Keratinocyte (primary cell): ENCODE results near the gene SMC5. TPM values are rescaled to one million over a fixed set of nuclear protein-coding genes. Genes with fewer than 3 reads are reported as not detected.
"Not testable (repeated sequence)": the region's sequence is repeated elsewhere in the genome, so short reads cannot be mapped to it uniquely, and the experiment has no call there.

Source experiments
- DNase-seq: peaks from one replicate; pipeline ENCODE4 v3.0.0-alpha.2; 2011; ENCODE audit warnings: low read depth, missing footprints, low spot score
- FAIRE-seq: peaks from 2 replicates; lab custom pipeline; 2011; peaks lifted over from hg19 to GRCh38; lab: Jason Lieb, UNC
- H2AFZ ChIP-seq: 2 replicates; pipeline ENCODE4 v1.6.0; 2012; ENCODE audit warnings: low read length, control low read depth, inconsistent platforms; ENCODE audit not compliant: control insufficient read depth
- H3K27ac ChIP-seq: 2 replicates; pipeline ENCODE4 v1.5.1; 2011; ENCODE audit warnings: low read length; ENCODE audit not compliant: control insufficient read depth, insufficient read depth
- H3K27me3 ChIP-seq: 3 replicates; pipeline ENCODE4 v1.6.0; 2011; ENCODE audit warnings: low read length; ENCODE audit not compliant: control insufficient read depth, insufficient read depth; ENCODE audit errors: extremely low read depth
- H3K36me3 ChIP-seq, 2 experiments: 2 replicates in 1 of 2; 3 replicates in 1 of 2; pipeline ENCODE4 v1.5.1; 2011; ENCODE audit warnings: low read length in 2 of 2, mild to moderate bottlenecking in 1 of 2; ENCODE audit not compliant: control insufficient read depth in 2 of 2, insufficient read depth in 2 of 2; ENCODE audit errors: extremely low read depth in 1 of 2
- H3K4me1 ChIP-seq: 3 replicates; pipeline ENCODE4 v1.5.1; 2011; ENCODE audit warnings: low read length; ENCODE audit not compliant: control insufficient read depth, insufficient read depth; ENCODE audit errors: extremely low read depth
- H3K4me2 ChIP-seq: 3 replicates; pipeline ENCODE4 v1.6.0; 2011; ENCODE audit warnings: low read depth, low read length; ENCODE audit not compliant: control insufficient read depth, insufficient read depth; ENCODE audit errors: extremely low read depth
- H3K4me3 ChIP-seq, 3 experiments: fragments of 200-600 bp in 1 of 3; sonication (generic) in 1 of 3; 2 replicates in 2 of 3; 3 replicates in 1 of 3; pipeline ENCODE4 v1.5.1; 2011 to 2016; ENCODE audit warnings: low read length in 3 of 3, mild to moderate bottlenecking in 3 of 3, control low read depth in 2 of 3, inconsistent platforms in 1 of 3, low read depth in 1 of 3, mixed read lengths in 1 of 3, mixed run types in 1 of 3, moderate library complexity in 1 of 3; ENCODE audit not compliant: control insufficient read depth in 2 of 3, insufficient read depth in 2 of 3; ENCODE audit errors: extremely low read depth in 1 of 3
- H3K79me2 ChIP-seq: 2 replicates; pipeline ENCODE4 v1.6.0; 2012; ENCODE audit warnings: low read length; ENCODE audit not compliant: control insufficient read depth, insufficient read depth
- H3K9ac ChIP-seq: 3 replicates; pipeline ENCODE4 v1.6.0; 2011; ENCODE audit warnings: low read length; ENCODE audit not compliant: control insufficient read depth, insufficient read depth; ENCODE audit errors: extremely low read depth
- H3K9me1 ChIP-seq: 3 replicates; pipeline ENCODE4 v1.6.0; 2011; ENCODE audit warnings: low read length; ENCODE audit not compliant: control insufficient read depth, insufficient read depth; ENCODE audit errors: extremely low read depth
- H3K9me3 ChIP-seq: 2 replicates; pipeline ENCODE4 v1.5.1; 2012; ENCODE audit warnings: low read depth, low read length; ENCODE audit not compliant: control insufficient read depth
- H4K20me1 ChIP-seq: 3 replicates; pipeline ENCODE4 v1.6.0; 2011; ENCODE audit warnings: low read length; ENCODE audit not compliant: control insufficient read depth, insufficient read depth; ENCODE audit errors: extremely low read depth
- EZH2 ChIP-seq: IDR thresholded peaks from one replicate; pipeline ENCODE4 v1.6.1; 2012; ENCODE audit warnings: inconsistent platforms, mild to moderate bottlenecking, low read length, moderate library complexity
- dilution Hi-C: fragments of 300-500 bp; cut with MboI; formaldehyde crosslinking; loops from one replicate; pipeline ENCODE4 v1.7.0; 2020; ENCODE audit warnings: low sequenced_read_pairs; ENCODE audit not compliant: extremely low pct_ligation_motif_present
- polyA plus RNA-seq, 5 experiments: library from polyadenylated mRNA; depleted of rRNA in 3 of 5; stranded (reverse) in 3 of 5; stranded (forward) in 1 of 5; unstranded in 1 of 5; fragments of >200 nt; gene quantifications; 1 replicate in 1 of 5; 2 replicates in 3 of 5; 3 replicates in 1 of 5; pipeline versions ENCODE4 v1.2.1 to v1.2.3, GENCODE V29; 2011 to 2012; ENCODE audit warnings: missing spikeins in 2 of 5, low read depth in 1 of 5, low replicate concordance in 1 of 5
- TF ChIP-seq, protein P1 (sequence below), 3 experiments: IDR thresholded peaks in 1 of 3; conservative IDR thresholded peaks in 1 of 3; optimal IDR thresholded peaks in 1 of 3; 2 replicates in 2 of 3; 3 replicates in 1 of 3; pipeline versions ENCODE3 to v1.5.1; 2011; ENCODE audit warnings: low read length in 3 of 3, mild to moderate bottlenecking in 3 of 3, moderate library complexity in 2 of 3, control low read depth in 1 of 3, inconsistent platforms in 1 of 3; ENCODE audit not compliant: insufficient read depth in 2 of 3; ENCODE audit errors: extremely low read depth in 1 of 3

SMC5 gene
- polyA plus RNA-seq, 1 donor (not counting 4 experiments of a cell fraction or from before 2014, with no cell fraction given): 16.5 TPM

DNA sequence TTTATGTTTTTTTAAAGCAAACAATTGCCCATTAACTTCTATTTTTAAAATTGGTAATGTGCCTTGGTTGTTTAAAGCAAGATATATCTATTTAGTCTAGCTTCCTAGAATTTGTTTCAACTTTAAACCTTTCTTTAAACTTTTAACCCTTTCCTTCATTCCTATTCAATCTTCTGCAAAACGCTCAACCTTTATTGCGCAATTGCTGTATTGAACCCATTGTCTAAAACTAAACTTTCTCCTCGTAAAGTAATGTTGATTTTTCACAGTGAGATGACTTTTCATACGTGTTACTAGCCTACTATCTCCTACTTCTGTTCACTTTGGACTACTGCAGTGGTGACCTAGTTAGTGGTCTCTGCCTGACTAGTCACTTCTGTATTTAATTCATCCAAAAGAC, 63.3 kb downstream of the SMC5 start:
- H3K4me2 ChIP-seq: no peak overlapping the region
- no peak overlapping the region for H3K9ac ChIP-seq
- H3K36me3 ChIP-seq: peaks cover 5% of the 10 kb centered on the region in 2 experiments
- H3K27ac ChIP-seq: no peak overlapping the region
- H3K27me3 ChIP-seq: no peaks in the 10 kb centered on the region
- TF ChIP-seq, protein P1, sequence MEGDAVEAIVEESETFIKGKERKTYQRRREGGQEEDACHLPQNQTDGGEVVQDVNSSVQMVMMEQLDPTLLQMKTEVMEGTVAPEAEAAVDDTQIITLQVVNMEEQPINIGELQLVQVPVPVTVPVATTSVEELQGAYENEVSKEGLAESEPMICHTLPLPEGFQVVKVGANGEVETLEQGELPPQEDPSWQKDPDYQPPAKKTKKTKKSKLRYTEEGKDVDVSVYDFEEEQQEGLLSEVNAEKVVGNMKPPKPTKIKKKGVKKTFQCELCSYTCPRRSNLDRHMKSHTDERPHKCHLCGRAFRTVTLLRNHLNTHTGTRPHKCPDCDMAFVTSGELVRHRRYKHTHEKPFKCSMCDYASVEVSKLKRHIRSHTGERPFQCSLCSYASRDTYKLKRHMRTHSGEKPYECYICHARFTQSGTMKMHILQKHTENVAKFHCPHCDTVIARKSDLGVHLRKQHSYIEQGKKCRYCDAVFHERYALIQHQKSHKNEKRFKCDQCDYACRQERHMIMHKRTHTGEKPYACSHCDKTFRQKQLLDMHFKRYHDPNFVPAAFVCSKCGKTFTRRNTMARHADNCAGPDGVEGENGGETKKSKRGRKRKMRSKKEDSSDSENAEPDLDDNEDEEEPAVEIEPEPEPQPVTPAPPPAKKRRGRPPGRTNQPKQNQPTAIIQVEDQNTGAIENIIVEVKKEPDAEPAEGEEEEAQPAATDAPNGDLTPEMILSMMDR (optimal IDR thresholded peaks at IDR 0.05 in 1 of 3, IDR thresholded peaks at IDR 0.05 in 1 of 3, conservative IDR thresholded peaks at IDR 0.05 in 1 of 3; ENCODE audit: extremely low read depth in 1 of 3, insufficient read depth in 2 of 3, low read length in 3 of 3): no peak
- TF ChIP-seq EZH2: no peak
- DNase-seq (no peak), FAIRE-seq (no peak)
- no peaks in the 10 kb centered on the region for H3K9me1 ChIP-seq
- no peak overlapping the region for H3K4me3 ChIP-seq
- H2AFZ ChIP-seq: no peak overlapping the region
- no peaks in the 10 kb centered on the region for H3K79me2 ChIP-seq
- H3K4me1 ChIP-seq: no peaks in the 10 kb centered on the region
- no peaks in the 10 kb centered on the region for H3K9me3 ChIP-seq
- no peaks in the 10 kb centered on the region for H4K20me1 ChIP-seq
- dilution Hi-C loops: no loop called here

DNA sequence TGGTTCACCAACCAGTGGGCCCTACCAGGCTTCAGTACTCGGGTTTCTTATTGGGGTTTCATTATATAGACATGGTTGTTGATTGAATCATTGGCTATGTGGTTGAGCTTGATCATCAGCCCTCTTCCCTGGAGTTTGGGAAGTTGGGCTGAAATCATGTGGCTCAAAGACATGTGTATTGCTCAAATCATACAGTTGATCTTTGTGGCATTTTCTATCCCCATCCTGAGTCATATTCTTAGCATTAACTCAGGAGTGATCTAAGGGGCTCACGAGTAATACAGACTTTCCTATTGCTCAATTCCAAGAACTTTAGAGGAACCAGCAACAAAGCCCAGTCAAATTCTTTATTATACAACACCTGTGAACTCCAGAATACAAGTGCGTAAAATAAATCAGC, 66.2 kb downstream of the SMC5 start:
- Histone ChIP-seq H3K79me2 (no peaks in the 10 kb centered on the region), H3K27ac (no peak overlapping the region), H3K36me3 (peaks cover 5 to 9% of the 10 kb centered on the region in 2 experiments), H3K27me3 (no peaks in the 10 kb centered on the region), H3K9me3 (no peaks in the 10 kb centered on the region), H3K9me1 (no peaks in the 10 kb centered on the region), H4K20me1 (no peaks in the 10 kb centered on the region), H3K9ac (no peak overlapping the region), H3K4me1 (peaks cover 4% of the 10 kb centered on the region), H3K4me2 (no peak overlapping the region), H2AFZ (no peak overlapping the region), H3K4me3 (no peak overlapping the region)
- dilution Hi-C loops: no loop called here
- FAIRE-seq (peak; percentile 49), DNase-seq (peak; percentile 11)
- TF ChIP-seq EZH2: no peak
- TF ChIP-seq, protein P1 (optimal IDR thresholded peaks at IDR 0.05 in 1 of 3, IDR thresholded peaks at IDR 0.05 in 1 of 3, conservative IDR thresholded peaks at IDR 0.05 in 1 of 3; ENCODE audit: extremely low read depth in 1 of 3, insufficient read depth in 2 of 3, low read length in 3 of 3): no peak

DNA sequence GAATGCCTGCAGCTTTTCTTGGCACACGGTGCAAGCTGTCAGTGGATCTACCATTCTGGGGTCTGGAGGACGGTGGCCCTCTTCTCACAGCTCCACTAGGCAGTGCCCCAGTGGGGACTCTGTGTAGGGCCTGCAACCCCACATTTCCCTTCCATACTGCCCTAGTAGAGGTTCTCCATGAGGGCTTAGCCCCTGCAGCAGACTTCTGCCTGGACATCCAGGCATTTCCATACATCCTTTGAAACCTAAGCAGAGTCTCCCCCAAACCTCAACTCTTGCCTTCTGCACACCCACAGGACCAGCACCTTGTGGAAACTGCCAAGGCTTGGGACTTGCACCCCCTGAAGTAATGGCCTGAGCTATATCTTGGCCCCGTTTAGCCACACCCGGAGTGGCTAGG, 69.8 kb downstream of the SMC5 start:
- H3K4me3 ChIP-seq, H3K9me1 ChIP-seq, H3K9me3 ChIP-seq, H3K36me3 ChIP-seq, H2AFZ ChIP-seq, H4K20me1 ChIP-seq, dilution Hi-C loops, H3K27ac ChIP-seq, FAIRE-seq, H3K4me2 ChIP-seq, H3K27me3 ChIP-seq, H3K4me1 ChIP-seq, DNase-seq, H3K79me2 ChIP-seq, H3K9ac ChIP-seq: not testable (repeated sequence)
